ENCODE results near the gene RPL27.

- TF ChIP-seq CTCF (IDR thresholded peaks at IDR 0.05; ENCODE audit: borderline replicate concordance, extremely low read depth, low read length, poor library complexity, severe bottlenecking) (no peak), EZH2 (IDR thresholded peaks at IDR 0.05; ENCODE audit: borderline replicate concordance, low read depth, low read length, severe bottlenecking) (no peak)
These were observed 16.7 kb downstream of the RPL27 start for GRCh38 chr17:43014649-43015542.
